NCI-H2196 treated with DMSO at 0.1 percent for 48 hours (cell line): Measurements from ENCODE around the gene SH3GL2.

ENCODE experiments used
- DNase-seq: peaks from one replicate; lab custom pipeline; 2025; ENCODE audit not compliant: unreplicated experiment; lab: John Stamatoyannopoulos, UW

SH3GL2 gene

GRCh38 chr9:17802249-17802857 lies 223.5 kb downstream of the SH3GL2 start:
- peak; percentile 6 for DNase-seq

- no peak for DNase-seq
These were observed 228.9 kb downstream of the SH3GL2 start for GRCh38 chr9:17807613-17808282.

- DNase-seq: no peak
These were observed 231.5 kb downstream of the SH3GL2 start for GRCh38 chr9:17810317-17810716.

GRCh38 chr9:17810728-17811571 lies 232.1 kb downstream of the SH3GL2 start:
- DNase-seq: peak; percentile 5

- no peak for DNase-seq
These were observed 234.9 kb downstream of the SH3GL2 start for GRCh38 chr9:17813798-17814197.

GRCh38 chr9:17816431-17817027 lies 237.7 kb downstream of the SH3GL2 start:
- no peak for DNase-seq

GRCh38 chr9:17824191-17824590 lies 245.3 kb downstream of the SH3GL2 start:
- DNase-seq: no peak

- no peak for DNase-seq
These were observed 245.9 kb downstream of the SH3GL2 start for GRCh38 chr9:17824616-17825264.

GRCh38 chr9:17825265-17825659 lies 246.4 kb downstream of the SH3GL2 start:
- DNase-seq: no peak

- no peak for DNase-seq
These were observed 250.2 kb downstream of the SH3GL2 start for GRCh38 chr9:17829064-17829463.

- no peak for DNase-seq
These were observed 251.0 kb downstream of the SH3GL2 start for GRCh38 chr9:17829812-17830385.

- DNase-seq: no peak
These were observed 253.9 kb downstream of the SH3GL2 start for GRCh38 chr9:17832812-17833211.

GRCh38 chr9:17833846-17834245 lies 255.0 kb downstream of the SH3GL2 start:
- DNase-seq: no peak

- DNase-seq: no peak
These were observed 259.1 kb downstream of the SH3GL2 start for GRCh38 chr9:17837965-17838364.

- no peak for DNase-seq
These were observed 260.9 kb downstream of the SH3GL2 start for GRCh38 chr9:17839776-17840175.

GRCh38 chr9:17843236-17843635 lies 264.4 kb downstream of the SH3GL2 start:
- no peak for DNase-seq
